GM10266 (cell line): ENCODE data around the gene TANGO2.

Source experiments
- DNase-seq: peaks from one replicate; pipeline ENCODE4 v3.0.0; 2012; ENCODE audit errors: extremely low spot score
- CTCF ChIP-seq: IDR thresholded peaks from 2 replicates; pipeline ENCODE4 v1.5.1; 2012; ENCODE audit warnings: mild to moderate bottlenecking, low read depth; ENCODE audit not compliant: control insufficient read depth, insufficient read depth; ENCODE audit errors: missing control alignments

Gene TANGO2

GRCh38 chr22:20016734-20017621 is 3.9 kb upstream of the TANGO2 start, which contains the start of gene ARVCF:
Gene ARVCF, minus strand, starts transcription at chr22:20016823. Its CDS starts 26,029 bp downstream, at chr22:19990794.
- no peak for TF ChIP-seq CTCF
- DNase-seq: peak; percentile 100

- DNase-seq: no peak
- no peak for TF ChIP-seq CTCF
Measured at GRCh38 chr22:20017622-20017958, 3.3 kb upstream of the TANGO2 start.

GRCh38 chr22:20018001-20018400 is 2.9 kb upstream of the TANGO2 start:
- TF ChIP-seq CTCF: no peak
- no peak for DNase-seq

GRCh38 chr22:20019661-20020532 is 1.0 kb upstream of the TANGO2 start:
- DNase-seq: no peak
- no peak for TF ChIP-seq CTCF

GRCh38 chr22:20021196-20022181 is 579 bp downstream of the TANGO2 start:
- DNase-seq: no peak

More at GRCh38 chr22:20021196-20022181, 579 bp downstream of the TANGO2 start:
- no peak for TF ChIP-seq CTCF
